HEK293 (cell line): ENCODE results near the gene CPE.

ENCODE experiments used
- CTCF ChIA-PET: fragments of 350-600 bp; formaldehyde crosslinking; extraction: SDS; loops from one replicate; lab custom pipeline; 2021; ENCODE audit warnings: antibody characterized with exemption; lab: Yijun Ruan, JAX
- POLR2A ChIA-PET: fragments of 300-600 bp; formaldehyde crosslinking; extraction: SDS; loops from one replicate; lab custom pipeline; 2020; ENCODE audit warnings: antibody characterized with exemption, inconsistent platforms; lab: Yijun Ruan, JAX
- H3K27ac ChIP-seq: fragments of 200-500 bp; sonication (Bioruptor generic); 2 replicates; pipeline ENCODE4 v1.5.1; 2014; ENCODE audit warnings: low read depth, low read length, control low read depth, inconsistent platforms; ENCODE audit errors: extremely low read depth
- H3K36me3 ChIP-seq, 2 experiments: fragments of 200-500 bp in 1 of 2; sonication (Bioruptor generic) in 1 of 2; 1 replicate in 1 of 2; 2 replicates in 1 of 2; pipeline ENCODE4 v1.5.1; 2014 to 2017; ENCODE audit warnings: inconsistent platforms in 2 of 2, low read length in 2 of 2; ENCODE audit not compliant: control insufficient read depth in 2 of 2, insufficient read depth in 1 of 2
- H3K4me1 ChIP-seq: fragments of 200-500 bp; sonication (Bioruptor generic); 2 replicates; pipeline ENCODE4 v1.5.1; 2014; ENCODE audit warnings: mild to moderate bottlenecking, low read length, inconsistent platforms; ENCODE audit not compliant: control insufficient read depth, insufficient read depth
- H3K4me3 ChIP-seq: 2 replicates; pipeline ENCODE4 v1.5.1; 2011; ENCODE audit warnings: low read depth, mild to moderate bottlenecking, control low read depth, low read length, moderate library complexity
- H3K9me3 ChIP-seq: fragments of 200-500 bp; sonication (Bioruptor generic); 2 replicates; pipeline ENCODE4 v1.5.1; 2014; ENCODE audit warnings: low read depth, low read length, inconsistent platforms; ENCODE audit not compliant: control insufficient read depth, insufficient read depth
- AEBP2 ChIP-seq: fragments of 450-650 bp; formaldehyde crosslinking; IDR thresholded peaks from 2 replicates; pipeline ENCODE4 v1.5.1; 2016; ENCODE audit warnings: missing biosample characterization, missing genetic modification characterization, borderline replicate concordance
- GLI2 ChIP-seq: fragments of 450-650 bp; formaldehyde crosslinking; IDR thresholded peaks from 2 replicates; pipeline ENCODE4; 2017; ENCODE audit warnings: missing biosample characterization, missing genetic modification characterization, low read depth, borderline replicate concordance
- IKZF3 ChIP-seq: fragments of 450-650 bp; IDR thresholded peaks from 2 replicates; pipeline ENCODE4 v1.5.0; 2018; ENCODE audit warnings: missing biosample characterization, mild to moderate bottlenecking, missing genetic modification characterization, moderate library complexity
- MEIS1 ChIP-seq: sonication (generic); formaldehyde crosslinking; IDR thresholded peaks from 2 replicates; pipeline ENCODE4 v1.8.1; 2022; ENCODE audit warnings: missing genetic modification reagents, mild to moderate bottlenecking, borderline replicate concordance
- TRIM28 ChIP-seq: IDR thresholded peaks from 2 replicates; pipeline ENCODE4 v1.6.1; 2011; ENCODE audit warnings: low read length, control low read depth, borderline replicate concordance
- WT1 ChIP-seq: fragments of 450-650 bp; formaldehyde crosslinking; IDR thresholded peaks from 2 replicates; pipeline ENCODE4 v1.5.1; 2016; ENCODE audit warnings: missing biosample characterization, missing genetic modification characterization
- ZBTB1 ChIP-seq: fragments of 450-650 bp; formaldehyde crosslinking; IDR thresholded peaks from 2 replicates; pipeline ENCODE4 v1.5.1; 2016; ENCODE audit warnings: missing biosample characterization, missing genetic modification characterization
- ZBTB20 ChIP-seq: fragments of 450-650 bp; formaldehyde crosslinking; IDR thresholded peaks from 2 replicates; pipeline ENCODE4 v1.5.1; 2016; ENCODE audit warnings: missing biosample characterization, missing genetic modification characterization
- ZEB2 ChIP-seq: fragments of 450-650 bp; formaldehyde crosslinking; IDR thresholded peaks from 2 replicates; pipeline ENCODE4 v1.5.1; 2016; ENCODE audit warnings: missing biosample characterization, missing genetic modification characterization
- ZNF114 ChIP-seq: fragments of 450-650 bp; formaldehyde crosslinking; IDR thresholded peaks from 2 replicates; pipeline ENCODE4 v1.5.0; 2017; ENCODE audit warnings: missing biosample characterization, missing genetic modification characterization
- ZNF169 ChIP-seq: fragments of 450-650 bp; formaldehyde crosslinking; IDR thresholded peaks from 2 replicates; pipeline ENCODE4 v1.5.1; 2016; ENCODE audit warnings: missing biosample characterization, missing genetic modification characterization
- ZNF174 ChIP-seq: fragments of 450-650 bp; formaldehyde crosslinking; IDR thresholded peaks from 2 replicates; pipeline ENCODE4 v1.5.0; 2017; ENCODE audit warnings: missing biosample characterization, mild to moderate bottlenecking, missing genetic modification characterization
- ZNF18 ChIP-seq: fragments of 450-650 bp; formaldehyde crosslinking; IDR thresholded peaks from 2 replicates; pipeline ENCODE4 v1.5.1; 2016; ENCODE audit warnings: missing biosample characterization, missing genetic modification characterization
- ZNF202 ChIP-seq: fragments of 450-650 bp; formaldehyde crosslinking; IDR thresholded peaks from 2 replicates; pipeline ENCODE4 v1.5.1; 2016; ENCODE audit warnings: missing biosample characterization, missing genetic modification characterization, borderline replicate concordance
- ZNF239 ChIP-seq: fragments of 450-650 bp; formaldehyde crosslinking; IDR thresholded peaks from 2 replicates; pipeline ENCODE4 v1.5.1; 2016; ENCODE audit warnings: missing biosample characterization, missing genetic modification characterization
- ZNF266 ChIP-seq: fragments of 450-650 bp; formaldehyde crosslinking; IDR thresholded peaks from 2 replicates; pipeline ENCODE4 v1.5.1; 2016; ENCODE audit warnings: missing biosample characterization, missing genetic modification characterization, low read depth
- ZNF324 ChIP-seq: fragments of 450-650 bp; formaldehyde crosslinking; IDR thresholded peaks from 2 replicates; pipeline ENCODE4 v1.5.1; 2016; ENCODE audit warnings: missing biosample characterization, missing genetic modification characterization
- ZNF510 ChIP-seq: fragments of 450-650 bp; formaldehyde crosslinking; IDR thresholded peaks from 2 replicates; pipeline ENCODE4 v1.5.1; 2018; ENCODE audit warnings: mild to moderate bottlenecking, missing genetic modification characterization, missing biosample characterization; ENCODE audit not compliant: insufficient replicate concordance
- ZNF549 ChIP-seq: fragments of 450-650 bp; IDR thresholded peaks from 2 replicates; pipeline ENCODE4 v1.5.1; 2018; ENCODE audit warnings: missing biosample characterization, missing genetic modification characterization, mild to moderate bottlenecking, inconsistent platforms, moderate library complexity
- ZNF571 ChIP-seq: fragments of 450-650 bp; formaldehyde crosslinking; IDR thresholded peaks from 2 replicates; pipeline ENCODE4 v1.5.0; 2017; ENCODE audit warnings: missing biosample characterization, missing genetic modification characterization
- ZNF585B ChIP-seq: fragments of 450-650 bp; formaldehyde crosslinking; IDR thresholded peaks from 2 replicates; pipeline ENCODE4 v1.5.1; 2016; ENCODE audit warnings: missing biosample characterization, missing genetic modification characterization
- ZNF670 ChIP-seq: fragments of 450-650 bp; formaldehyde crosslinking; IDR thresholded peaks from 2 replicates; pipeline ENCODE4 v1.5.1; 2016; ENCODE audit warnings: missing biosample characterization, missing genetic modification characterization, low read depth
- ZNF76 ChIP-seq: fragments of 450-650 bp; formaldehyde crosslinking; IDR thresholded peaks from 2 replicates; pipeline ENCODE4; 2016; ENCODE audit warnings: low read depth, missing biosample characterization, missing genetic modification characterization, borderline replicate concordance
- ZNF830 ChIP-seq: fragments of 450-650 bp; IDR thresholded peaks from 2 replicates; pipeline ENCODE4 v1.5.0; 2018; ENCODE audit warnings: missing biosample characterization, missing genetic modification characterization, low read depth, mild to moderate bottlenecking, moderate library complexity
- ZNF837 ChIP-seq: fragments of 450-650 bp; formaldehyde crosslinking; IDR thresholded peaks from 2 replicates; pipeline ENCODE4 v1.5.1; 2016; ENCODE audit warnings: missing biosample characterization, missing genetic modification characterization
- TF ChIP-seq, protein P1 (sequence below): fragments of 450-650 bp; formaldehyde crosslinking; IDR thresholded peaks from 2 replicates; pipeline ENCODE4 v1.5.1; 2016; ENCODE audit warnings: missing biosample characterization, missing genetic modification characterization
- TF ChIP-seq, protein P2 (sequence below): fragments of 450-650 bp; IDR thresholded peaks from 2 replicates; pipeline ENCODE4 v1.5.1; 2018; ENCODE audit warnings: missing biosample characterization, mild to moderate bottlenecking, missing genetic modification characterization

CPE gene

DNA sequence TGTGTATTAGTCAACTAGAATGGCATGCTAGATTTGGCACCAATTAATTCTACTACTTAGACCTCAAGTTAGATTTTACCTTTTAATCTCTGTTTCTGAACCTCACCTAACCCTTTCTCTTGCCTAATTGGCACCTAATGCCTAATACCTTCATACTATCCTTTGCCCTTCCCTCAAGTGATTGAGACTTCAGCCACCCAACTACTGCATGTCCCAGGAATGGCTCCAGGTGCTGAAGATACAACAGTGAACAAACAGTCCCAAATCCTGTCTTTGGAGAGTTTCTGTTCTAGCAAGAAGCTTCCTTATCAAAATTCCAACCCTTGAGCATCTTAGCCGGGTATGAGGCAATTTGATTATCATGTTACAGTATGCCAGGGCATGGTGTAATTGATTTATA, 139.9 kb downstream of the CPE start (continued):
- TF ChIP-seq AEBP2 (tag by site-specific recombination), result no peak
- no peak for TF ChIP-seq GLI2 (tag by site-specific recombination)
- TF ChIP-seq WT1 (tag by site-specific recombination), result no peak
- TF ChIP-seq ZNF510, result no peak
- no peak for TF ChIP-seq ZNF174
- no peak for TF ChIP-seq ZNF266
- TF ChIP-seq TRIM28, result no peak

GRCh38 chr4:165519591-165519990, 140.8 kb downstream of the CPE start:
- Histone ChIP-seq H3K36me3 (no peaks in the 10 kb centered on the region), H3K27ac (no peak overlapping the region), H3K9me3 (no peaks in the 10 kb centered on the region), H3K4me3 (no peak overlapping the region), H3K4me1 (no peaks in the 10 kb centered on the region)
- POLR2A ChIA-PET, result no interaction called here
- TF ChIP-seq, protein P1, sequence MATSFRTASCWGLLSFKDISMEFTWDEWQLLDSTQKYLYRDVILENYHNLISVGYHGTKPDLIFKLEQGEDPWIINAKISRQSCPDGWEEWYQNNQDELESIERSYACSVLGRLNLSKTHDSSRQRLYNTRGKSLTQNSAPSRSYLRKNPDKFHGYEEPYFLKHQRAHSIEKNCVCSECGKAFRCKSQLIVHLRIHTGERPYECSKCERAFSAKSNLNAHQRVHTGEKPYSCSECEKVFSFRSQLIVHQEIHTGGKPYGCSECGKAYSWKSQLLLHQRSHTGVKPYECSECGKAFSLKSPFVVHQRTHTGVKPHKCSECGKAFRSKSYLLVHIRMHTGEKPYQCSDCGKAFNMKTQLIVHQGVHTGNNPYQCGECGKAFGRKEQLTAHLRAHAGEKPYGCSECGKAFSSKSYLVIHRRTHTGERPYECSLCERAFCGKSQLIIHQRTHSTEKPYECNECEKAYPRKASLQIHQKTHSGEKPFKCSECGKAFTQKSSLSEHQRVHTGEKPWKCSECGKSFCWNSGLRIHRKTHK (tag by site-specific recombination), result no peak
- TF ChIP-seq IKZF3 (tag by site-specific recombination) (no peak), ZNF239 (tag by site-specific recombination) (no peak), ZNF202 (no peak), ZNF571 (tag by site-specific recombination) (no peak), ZNF18 (no peak), ZNF114 (tag by site-specific recombination) (no peak), ZNF76 (tag by site-specific recombination) (no peak), ZBTB20 (tag by site-specific recombination) (no peak), MEIS1 (CRISPR knock-in tag) (no peak), ZBTB1 (tag by site-specific recombination) (no peak), ZNF549 (tag by site-specific recombination) (no peak), ZNF585B (tag by site-specific recombination) (no peak), ZEB2 (tag by site-specific recombination) (no peak), ZNF830 (no peak), ZNF837 (no peak), ZNF670 (tag by site-specific recombination) (no peak), ZNF324 (tag by site-specific recombination) (no peak), ZNF169 (tag by site-specific recombination) (no peak)
- TF ChIP-seq, protein P2, sequence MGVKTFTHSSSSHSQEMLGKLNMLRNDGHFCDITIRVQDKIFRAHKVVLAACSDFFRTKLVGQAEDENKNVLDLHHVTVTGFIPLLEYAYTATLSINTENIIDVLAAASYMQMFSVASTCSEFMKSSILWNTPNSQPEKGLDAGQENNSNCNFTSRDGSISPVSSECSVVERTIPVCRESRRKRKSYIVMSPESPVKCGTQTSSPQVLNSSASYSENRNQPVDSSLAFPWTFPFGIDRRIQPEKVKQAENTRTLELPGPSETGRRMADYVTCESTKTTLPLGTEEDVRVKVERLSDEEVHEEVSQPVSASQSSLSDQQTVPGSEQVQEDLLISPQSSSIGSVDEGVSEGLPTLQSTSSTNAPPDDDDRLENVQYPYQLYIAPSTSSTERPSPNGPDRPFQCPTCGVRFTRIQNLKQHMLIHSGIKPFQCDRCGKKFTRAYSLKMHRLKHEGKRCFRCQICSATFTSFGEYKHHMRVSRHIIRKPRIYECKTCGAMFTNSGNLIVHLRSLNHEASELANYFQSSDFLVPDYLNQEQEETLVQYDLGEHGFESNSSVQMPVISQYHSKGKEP, result no peak
- CTCF ChIA-PET, result no interaction called here
